Aorta (tissue), 5 donors: ENCODE measurements around the gene BCAS4. TPM values are rescaled to one million over a fixed set of nuclear protein-coding genes. Genes with fewer than 3 reads are reported as not detected.

Experiments
- ATAC-seq: fragments of 200-7000 bp; cut with Tn5 transposase; one replicate; pipeline ENCODE4 v1.9.1; 2022; ENCODE audit warnings: moderate library complexity; ENCODE audit not compliant: low FRiP score
- DNase-seq, 2 donors: peaks; one replicate each; pipeline ENCODE4 v3.0.0-alpha.2; 2020
- H3K27ac ChIP-seq, 2 donors: one replicate each; pipeline ENCODE4 v1.5.1; 2013; ENCODE audit warnings: low read length in 2 of 2, mild to moderate bottlenecking in 2 of 2, moderate library complexity in 2 of 2, control low read depth in 1 of 2, inconsistent platforms in 1 of 2, low read depth in 1 of 2
- H3K27me3 ChIP-seq, 2 donors: one replicate each; pipeline ENCODE4 v1.6.1; 2013; ENCODE audit warnings: control low read depth in 1 of 2, low read length in 1 of 2, mild to moderate bottlenecking in 1 of 2, moderate library complexity in 1 of 2; ENCODE audit not compliant: insufficient read depth in 2 of 2, control insufficient read depth in 1 of 2
- H3K36me3 ChIP-seq, 2 donors: one replicate each; pipeline ENCODE4 v1.6.1; 2013; ENCODE audit warnings: control low read depth in 1 of 2, low read length in 1 of 2, mild to moderate bottlenecking in 1 of 2; ENCODE audit not compliant: insufficient read depth in 2 of 2, control insufficient read depth in 1 of 2
- H3K4me1 ChIP-seq, 2 donors: one replicate each; pipeline ENCODE4 v1.6.1; 2013; ENCODE audit warnings: low read length in 2 of 2, control low read depth in 1 of 2, mild to moderate bottlenecking in 1 of 2, moderate library complexity in 1 of 2; ENCODE audit not compliant: insufficient read depth in 2 of 2, control insufficient read depth in 1 of 2
- H3K4me3 ChIP-seq, 2 donors: one replicate each; pipeline ENCODE4 v1.5.1; 2013; ENCODE audit warnings: low read length in 2 of 2, control low read depth in 1 of 2, mild to moderate bottlenecking in 1 of 2
- H3K9me3 ChIP-seq: one replicate; pipeline ENCODE4 v1.6.1; 2013; ENCODE audit warnings: mild to moderate bottlenecking, low read length; ENCODE audit not compliant: control insufficient read depth
- WGBS, 2 donors: extraction: QIAGEN DNeasy Blood & Tissue Kit; methylation state at CpG; one replicate each; pipeline ENCODE4 v1.1.7; 2013; 5-methylcytosine and 5-hydroxymethylcytosine counted together
- intact Hi-C, 2 donors: fragments of 100-400 bp; cut with DNase I; formaldehyde crosslinking; loops; one replicate each; pipeline versions ENCODE4 v1.14.2 to v1.15.0; 2022
- polyA plus RNA-seq, 2 donors: library from polyadenylated mRNA; stranded (reverse); fragments of 200-250 nt; gene quantifications; one replicate each; pipeline ENCODE4 v1.2.3, GENCODE V29; 2013
- total RNA-seq, 2 donors: library from RNA; stranded (reverse); fragmentation: NEBNext Ultra II Directional; extraction: Animal tissue kit (Norgen Biotek cat#: 25700); gene quantifications; one replicate each; pipeline ENCODE4 v1.2.1, GENCODE V29; 2021
- donor health status: healthy with polysubstance abuse.
- donor health status: Bipolar disorder and iron deficiency.
- donor health status: DM: no; HTN: no; CAD: no.
- donor health status: DM: no; HTN: no; CAD: no.
- donor health status: DM: yes; HTN: yes; CAD: no.

The BCAS4 gene
- total and polyA plus RNA-seq, 4 donors: 4.9 to 9.7 (median 7.4) TPM

DNA sequence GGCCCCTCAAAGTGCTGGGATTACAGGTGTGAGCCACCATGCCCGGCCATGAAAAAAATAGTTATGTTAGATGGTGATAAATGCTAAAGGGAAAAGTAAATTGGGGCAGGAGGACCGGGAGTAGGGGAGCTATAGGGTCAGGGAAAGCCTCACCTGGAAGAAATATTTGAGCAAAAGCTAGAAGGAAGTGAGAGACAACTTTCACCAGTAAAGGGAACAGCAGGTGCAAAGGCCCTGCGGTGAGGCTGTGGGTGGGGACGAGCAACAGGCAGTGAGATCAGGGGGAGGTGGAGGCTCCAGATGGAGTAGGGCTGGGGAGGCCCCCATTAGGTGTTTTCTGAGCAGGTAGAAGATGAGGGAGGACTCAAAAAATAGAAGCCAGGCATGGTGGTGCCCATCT, 16.0 kb downstream of the BCAS4 start:
- no peaks in the 10 kb centered on the region for H3K36me3 ChIP-seq
- H3K27ac ChIP-seq: no peak overlapping the region
- H3K4me1 ChIP-seq: no peaks in the 10 kb centered on the region
- no peak for DNase-seq
- intact Hi-C loops: no loop called here
- no peak for ATAC-seq
- WGBS, 2 donors: 93 to 95% methylated on average over 4 of the region's 4 CpGs
- no peaks in the 10 kb centered on the region for H3K27me3 ChIP-seq
- no peaks in the 10 kb centered on the region for H3K9me3 ChIP-seq
- H3K4me3 ChIP-seq: no peak overlapping the region

DNA sequence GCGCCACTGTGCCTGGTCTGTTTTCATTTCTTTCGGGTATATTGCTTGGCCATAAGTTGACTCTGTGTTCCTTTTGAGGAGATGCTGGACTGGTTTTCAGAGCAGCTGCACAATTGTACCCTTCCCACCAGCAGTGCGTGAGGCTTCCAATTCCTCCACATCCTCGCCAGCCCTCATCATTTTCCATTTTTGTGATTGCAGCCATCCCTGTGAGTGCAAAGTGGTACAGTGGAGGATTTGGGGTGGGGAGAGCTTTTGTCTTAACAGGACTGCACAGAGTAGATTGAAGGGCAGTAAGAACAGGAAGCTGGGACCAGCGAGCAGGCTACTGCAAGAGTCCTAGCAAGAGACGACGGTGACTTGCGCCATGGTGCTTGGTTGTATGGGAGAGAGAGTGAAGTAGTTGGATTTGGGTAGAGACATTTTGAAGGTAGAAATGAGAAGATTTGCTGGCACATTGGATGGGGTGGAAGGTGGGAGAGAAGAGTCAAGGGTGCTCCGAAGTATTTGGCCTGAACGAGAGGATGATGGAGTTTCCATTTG, 18.3 kb downstream of the BCAS4 start:
- Histone ChIP-seq H3K4me1 (no peaks in the 10 kb centered on the region), H3K4me3 (no peak overlapping the region), H3K27ac (no peak overlapping the region), H3K36me3 (no peaks in the 10 kb centered on the region), H3K9me3 (no peaks in the 10 kb centered on the region), H3K27me3 (no peaks in the 10 kb centered on the region)
- DNase-seq: no peak
- 97% methylated on average over 10 of the region's 10 CpGs for WGBS, 2 donors
- no peak for ATAC-seq
- intact Hi-C loops: no loop called here

DNA sequence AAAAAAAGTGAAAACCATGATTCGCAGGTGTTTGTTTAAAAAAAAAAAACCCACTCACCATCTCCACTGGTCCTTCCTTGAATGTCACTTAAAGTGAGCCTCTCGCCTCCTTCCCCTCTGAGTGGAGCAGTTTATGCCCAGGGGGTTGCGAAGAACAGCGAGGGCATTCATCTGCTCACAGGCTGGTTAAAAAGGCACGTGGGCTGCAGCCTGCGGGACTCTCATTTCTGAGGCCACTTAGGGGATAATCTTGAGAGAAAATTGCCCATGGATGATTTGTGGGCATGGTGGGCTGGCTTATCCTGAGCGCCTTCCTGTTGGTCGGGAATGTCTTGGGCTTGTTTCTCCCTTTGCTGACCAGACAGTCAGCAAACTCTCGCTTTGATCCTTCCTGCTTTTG, 18.9 kb downstream of the BCAS4 start:
- 89 to 91% methylated on average over 9 of the region's 9 CpGs for WGBS, 2 donors

DNA sequence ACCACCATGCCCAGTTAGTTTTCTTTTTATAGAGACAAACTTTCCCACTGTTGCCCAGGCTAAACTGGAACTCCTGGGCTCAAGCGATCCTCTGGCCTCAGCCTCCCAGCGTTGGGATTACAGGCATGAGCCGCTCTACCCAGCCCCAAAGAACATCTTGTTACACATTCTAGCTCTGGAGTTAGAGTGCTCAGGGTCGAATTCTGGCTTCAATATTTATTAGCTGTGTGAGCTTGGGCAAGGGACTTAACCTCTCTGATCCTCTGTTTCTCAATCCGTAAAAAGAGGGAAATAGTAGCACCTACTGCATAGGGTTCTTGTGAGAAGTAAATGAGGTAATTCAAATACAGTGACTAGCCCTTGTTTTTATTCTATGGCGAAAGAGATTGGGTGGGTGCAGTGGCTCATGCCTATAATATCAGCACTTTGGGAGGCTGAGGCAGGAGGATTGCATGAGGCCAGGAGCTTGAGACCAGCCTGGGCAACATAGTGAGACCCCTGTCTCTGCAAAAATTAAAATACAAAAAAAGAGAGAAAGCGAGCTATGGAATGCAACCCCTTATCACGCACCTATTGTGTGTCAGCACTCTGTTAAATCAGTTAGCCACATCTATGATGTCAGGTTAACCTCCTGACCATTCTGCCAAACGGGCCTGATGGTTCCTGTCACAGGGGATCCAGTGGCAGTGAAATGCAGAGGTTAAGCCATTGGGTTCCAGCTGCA, 19.7 kb downstream of the BCAS4 start:
- Histone ChIP-seq H3K27me3 (no peaks in the 10 kb centered on the region), H3K27ac (no peak overlapping the region), H3K36me3 (no peaks in the 10 kb centered on the region), H3K9me3 (no peaks in the 10 kb centered on the region), H3K4me3 (no peak overlapping the region), H3K4me1 (no peaks in the 10 kb centered on the region)
- intact Hi-C loops: no loop called here
- ATAC-seq (no peak), DNase-seq (no peak)
- WGBS, 2 donors: 88 to 90% methylated on average over 9 of the region's 9 CpGs

More for the DNA sequence above, 18.9 kb downstream of the BCAS4 start:
- Histone ChIP-seq H3K4me1 (no peaks in the 10 kb centered on the region), H3K36me3 (no peaks in the 10 kb centered on the region), H3K27me3 (no peaks in the 10 kb centered on the region), H3K4me3 (no peak overlapping the region), H3K27ac (no peak overlapping the region), H3K9me3 (no peaks in the 10 kb centered on the region)
- intact Hi-C loops: no loop called here
- no peak for ATAC-seq
- no peak for DNase-seq

DNA sequence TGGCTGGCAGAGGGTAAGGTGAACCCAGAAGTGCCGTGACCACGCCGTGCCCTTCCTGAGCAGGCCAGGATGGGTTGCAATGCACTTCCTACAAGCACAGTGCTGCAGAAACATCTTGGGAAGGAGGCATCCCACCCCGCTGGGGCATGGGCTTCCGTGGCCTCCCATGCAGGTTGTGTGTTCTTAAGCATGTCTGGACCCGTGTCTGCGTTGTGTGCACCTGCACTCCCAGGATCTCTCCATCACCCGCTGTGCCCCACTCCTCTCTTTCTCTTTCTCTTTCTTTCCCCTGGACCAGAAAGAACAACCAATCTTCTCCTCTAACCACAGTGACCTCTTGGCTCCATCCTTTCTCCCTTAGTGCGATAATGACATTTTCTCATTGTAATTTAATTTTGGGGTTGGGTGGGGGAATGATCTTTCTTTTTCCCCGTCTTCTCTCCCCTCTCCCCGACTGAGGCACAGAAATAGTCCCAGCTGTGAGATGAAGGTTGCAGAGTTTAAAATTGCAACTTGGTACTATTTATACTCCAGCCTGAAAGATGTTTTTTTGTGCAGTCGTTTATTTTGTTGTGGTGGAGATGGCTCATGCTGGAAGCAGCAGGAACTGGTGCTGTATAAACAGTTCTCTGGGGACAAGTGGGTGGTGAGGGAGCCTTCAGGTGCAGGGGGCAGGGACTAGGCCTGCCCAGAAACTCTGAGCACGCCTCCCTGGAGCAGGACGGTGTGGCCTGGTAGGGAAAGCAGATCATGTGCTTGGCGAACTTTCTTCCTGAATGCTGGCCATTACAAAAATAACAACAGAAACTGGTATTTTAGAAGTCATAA, 20.5 kb downstream of the BCAS4 start:
- ATAC-seq: peak; percentile 62
- no peak for DNase-seq
- no peaks in the 10 kb centered on the region for H3K27me3 ChIP-seq
- H3K27ac ChIP-seq: peak overlapping the region; percentile 5 to 14
- 29 to 40% methylated on average over 14 to 15 of the region's 15 CpGs for WGBS, 2 donors
- no peaks in the 10 kb centered on the region for H3K9me3 ChIP-seq
- no peaks in the 10 kb centered on the region for H3K4me1 ChIP-seq
- intact Hi-C loops: no loop called here
- H3K4me3 ChIP-seq: no peak overlapping the region
- H3K36me3 ChIP-seq: no peaks in the 10 kb centered on the region

DNA sequence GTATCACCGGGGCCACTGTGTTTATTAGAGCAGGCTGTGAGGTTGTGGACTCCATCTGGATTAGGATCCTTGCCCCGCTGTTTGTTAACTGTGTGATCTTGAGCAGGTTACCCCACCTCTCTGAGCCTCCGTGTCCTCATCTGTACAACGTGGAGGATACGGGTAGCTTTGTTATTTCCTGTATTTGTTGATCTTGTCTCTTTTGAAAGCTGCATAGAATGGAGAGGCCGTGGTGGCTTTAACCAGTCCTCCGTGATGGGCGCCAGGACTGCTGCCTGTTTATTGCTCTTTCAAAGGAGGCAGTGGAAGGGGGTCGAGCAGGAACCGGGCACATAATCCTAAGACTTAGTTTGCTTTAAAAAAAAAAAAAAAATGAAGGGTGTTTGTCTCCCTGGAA, 22.9 kb downstream of the BCAS4 start:
- Histone ChIP-seq H3K4me3 (no peak overlapping the region), H3K27me3 (no peaks in the 10 kb centered on the region), H3K9me3 (no peaks in the 10 kb centered on the region), H3K27ac (peak overlapping the region in 1 of 2 donors; percentile 49), H3K36me3 (no peaks in the 10 kb centered on the region), H3K4me1 (no peaks in the 10 kb centered on the region)
- ATAC-seq: no peak
- DNase-seq: no peak
- intact Hi-C loops: loop anchor here (1.0 to 2.0 kb wide), 2 partner anchors 111 to 114 kb away; partner anchors contain the start of gene ADNP (in 1 of the 2)
- 68 to 79% methylated on average over 10 of the region's 10 CpGs for WGBS, 2 donors

DNA sequence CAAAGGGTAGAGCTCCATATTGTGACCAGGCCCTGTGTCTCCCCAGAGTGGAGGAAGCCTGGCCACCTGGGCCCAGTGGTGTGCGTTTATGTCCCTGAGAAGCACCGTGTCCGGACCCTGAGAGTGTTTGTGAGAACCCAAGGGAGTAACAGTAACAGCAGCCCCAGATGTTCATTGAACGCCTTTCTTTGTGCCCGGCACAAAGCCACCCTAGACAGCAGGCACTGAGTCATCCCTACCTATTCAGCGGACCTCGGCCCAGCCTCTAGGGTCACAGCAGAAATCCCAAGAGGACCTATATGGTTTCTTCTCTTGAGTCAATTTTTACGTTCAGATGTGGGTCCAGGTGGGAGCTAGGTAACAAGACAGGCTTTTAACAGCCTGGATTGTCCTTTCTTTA, 24.5 kb downstream of the BCAS4 start:
- Histone ChIP-seq H3K4me3 (no peak overlapping the region), H3K27ac (no peak overlapping the region), H3K9me3 (no peaks in the 10 kb centered on the region), H3K4me1 (no peaks in the 10 kb centered on the region), H3K36me3 (no peaks in the 10 kb centered on the region), H3K27me3 (no peaks in the 10 kb centered on the region)
- ATAC-seq (no peak), DNase-seq (no peak)
- intact Hi-C loops: loop anchor here in 1 of 2 donors (2.0 kb wide), 1 partner anchor 109 kb away; no protein-coding TSS in a partner anchor
- WGBS, 2 donors: 95 to 98% methylated on average over 8 of the region's 8 CpGs

DNA sequence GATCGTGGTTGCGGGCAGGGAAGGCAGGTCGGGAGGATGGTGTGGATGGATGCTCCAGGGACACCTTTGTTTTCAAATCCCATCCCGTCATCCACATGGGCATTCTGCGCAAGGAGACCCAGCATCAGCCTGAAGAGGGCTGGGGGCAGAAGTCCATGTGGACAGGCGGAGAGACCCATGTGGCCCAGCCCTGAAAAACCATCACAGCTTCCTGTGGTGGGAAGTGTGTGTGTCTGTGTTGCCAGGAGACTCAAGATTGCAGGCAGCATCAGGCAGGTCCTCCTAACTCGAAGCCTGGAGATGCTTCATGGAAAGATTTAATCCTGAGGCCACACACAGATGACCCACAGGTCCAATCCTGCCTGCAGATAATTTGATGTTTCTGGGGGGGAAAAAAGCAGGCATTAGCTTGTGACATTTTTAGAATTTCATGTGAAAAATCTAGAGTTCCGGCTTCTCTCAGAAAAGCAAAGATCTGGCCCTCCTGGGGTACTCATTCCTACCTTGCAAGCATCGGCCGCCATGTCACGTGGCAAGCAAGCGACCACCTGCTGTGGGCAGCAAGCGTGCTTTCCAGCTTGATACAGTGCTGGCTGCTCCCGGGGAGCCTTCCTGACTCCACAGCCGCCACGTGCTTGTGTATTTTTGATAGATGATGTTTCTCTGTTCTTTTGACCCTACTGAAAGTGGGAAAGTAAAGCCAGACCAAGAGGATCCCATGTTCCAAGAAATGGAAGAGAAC, 25.8 kb downstream of the BCAS4 start:
- DNase-seq: no peak
- ATAC-seq: no peak
- no peak overlapping the region for H3K4me3 ChIP-seq
- peaks cover 0 to 3% of the 10 kb centered on the region in 2 donors for H3K4me1 ChIP-seq
- H3K36me3 ChIP-seq: no peaks in the 10 kb centered on the region
- no peak overlapping the region for H3K27ac ChIP-seq
- H3K27me3 ChIP-seq: no peaks in the 10 kb centered on the region
- 92 to 95% methylated on average over 16 of the region's 16 CpGs for WGBS, 2 donors
- no peaks in the 10 kb centered on the region for H3K9me3 ChIP-seq
- intact Hi-C loops: no loop called here
